CD14-positive monocyte (primary cell): ENCODE measurements around the gene TMEM248. TPM values are rescaled to one million over a fixed set of nuclear protein-coding genes. Genes with fewer than 3 reads are reported as not detected.

Experiments
- DNase-seq, 3 donors: peaks; one replicate each; pipeline ENCODE4 v3.0.0-alpha.2; 2011 to 2022
- H2AFZ ChIP-seq: 2 replicates; pipeline ENCODE4 v1.6.0; 2012; ENCODE audit warnings: mild to moderate bottlenecking, low read depth, low read length, inconsistent platforms; ENCODE audit not compliant: insufficient read depth, poor library complexity, severe bottlenecking
- H3K27ac ChIP-seq, 2 donors: 1 replicate in 1 of 2; 2 replicates in 1 of 2; pipeline ENCODE4 v1.5.1; 2012 to 2013; ENCODE audit warnings: low read length in 2 of 2, control low read depth in 1 of 2, inconsistent platforms in 1 of 2, low read depth in 1 of 2, mild to moderate bottlenecking in 1 of 2
- H3K27me3 ChIP-seq, 2 donors: one replicate each; pipeline versions ENCODE4 v1.6.0 to v1.6.1; 2011 to 2013; ENCODE audit warnings: low read length in 2 of 2; ENCODE audit not compliant: control insufficient read depth in 2 of 2, insufficient read depth in 2 of 2
- H3K36me3 ChIP-seq, 2 donors: replicated peaks in 1 of 2; 1 replicate in 1 of 2; 2 replicates in 1 of 2; pipeline versions ENCODE4 v1.5.1 to v1.6.1; 2012 to 2013; ENCODE audit warnings: low read length in 2 of 2, control low read depth in 1 of 2, inconsistent platforms in 1 of 2, mild to moderate bottlenecking in 1 of 2; ENCODE audit not compliant: insufficient read depth in 2 of 2, control insufficient read depth in 1 of 2
- H3K4me1 ChIP-seq, 2 donors: 1 replicate in 1 of 2; 2 replicates in 1 of 2; pipeline versions ENCODE4 v1.5.1 to v1.6.1; 2012 to 2013; ENCODE audit warnings: low read length in 2 of 2, control low read depth in 1 of 2, inconsistent platforms in 1 of 2, mild to moderate bottlenecking in 1 of 2, moderate library complexity in 1 of 2; ENCODE audit not compliant: insufficient read depth in 2 of 2, control insufficient read depth in 1 of 2
- H3K4me2 ChIP-seq: replicated peaks from 2 replicates; pipeline ENCODE3; 2012; ENCODE audit warnings: low read length, moderate library complexity, mild to moderate bottlenecking; ENCODE audit not compliant: poor library complexity, severe bottlenecking; ENCODE audit errors: extremely low read depth
- H3K4me3 ChIP-seq, 3 experiments: fragments of 200-600 bp in 1 of 3; sonication (generic) in 1 of 3; replicated peaks in 1 of 3; 1 replicate in 2 of 3; 2 replicates in 1 of 3; pipeline ENCODE4 v1.5.1; 2011 to 2013; ENCODE audit warnings: low read length in 3 of 3, mild to moderate bottlenecking in 3 of 3, control low read depth in 2 of 3, low read depth in 2 of 3, inconsistent platforms in 1 of 3, moderate library complexity in 1 of 3
- H3K79me2 ChIP-seq: 2 replicates; pipeline ENCODE4 v1.6.0; 2012; ENCODE audit warnings: mild to moderate bottlenecking, control low read depth, inconsistent platforms, low read length, moderate library complexity; ENCODE audit not compliant: insufficient read depth
- H3K9ac ChIP-seq: 2 replicates; pipeline ENCODE4 v1.6.0; 2017; ENCODE audit warnings: low read length, mild to moderate bottlenecking; ENCODE audit not compliant: insufficient read depth, poor library complexity, severe bottlenecking
- H3K9me3 ChIP-seq, 2 donors: replicated peaks in 1 of 2; 1 replicate in 1 of 2; 2 replicates in 1 of 2; pipeline versions ENCODE4 v1.5.1 to v1.6.1; 2012 to 2013; ENCODE audit warnings: low read length in 2 of 2, control low read depth in 1 of 2; ENCODE audit not compliant: control insufficient read depth in 1 of 2, insufficient read depth in 1 of 2
- H4K20me1 ChIP-seq: 2 replicates; pipeline ENCODE4 v1.6.0; 2012; ENCODE audit warnings: mild to moderate bottlenecking, low read length, control low read depth, moderate library complexity; ENCODE audit not compliant: insufficient read depth
- H3K27ac Mint-ChIP-seq, 7 donors: one replicate each; pipeline ENCODE4 v1.8.0; 2020; ENCODE audit warnings: mild to moderate bottlenecking in 7 of 7, mixed read lengths in 7 of 7, moderate library complexity in 6 of 7, inconsistent platforms in 2 of 7
- H3K27me3 Mint-ChIP-seq, 3 donors: one replicate each; pipeline ENCODE4 v1.8.0; 2021 to 2022; ENCODE audit warnings: low read depth in 3 of 3, mild to moderate bottlenecking in 3 of 3, mixed read lengths in 3 of 3, moderate library complexity in 3 of 3, inconsistent platforms in 1 of 3
- H3K36me3 Mint-ChIP-seq, 2 donors: one replicate each; pipeline ENCODE4 v1.8.0; 2020; ENCODE audit warnings: mixed read lengths in 2 of 2, inconsistent platforms in 1 of 2, mild to moderate bottlenecking in 1 of 2
- H3K4me1 Mint-ChIP-seq: one replicate; pipeline ENCODE4 v1.8.0; 2020; ENCODE audit warnings: mild to moderate bottlenecking, mixed read lengths
- H3K4me3 Mint-ChIP-seq, 2 donors: one replicate each; pipeline ENCODE4 v1.8.0; 2020; ENCODE audit warnings: mild to moderate bottlenecking in 2 of 2, mixed read lengths in 2 of 2, moderate library complexity in 1 of 2
- H3K9me3 Mint-ChIP-seq, 7 donors: one replicate each; pipeline ENCODE4 v1.8.0; 2020 to 2022; ENCODE audit warnings: mixed read lengths in 7 of 7, mild to moderate bottlenecking in 6 of 7, moderate library complexity in 6 of 7, inconsistent platforms in 2 of 7
- CTCF ChIP-seq: fragments of 200-600 bp; IDR thresholded peaks from one replicate; pipeline ENCODE4 v1.8.0; 2022; ENCODE audit warnings: antibody characterized with exemption, mild to moderate bottlenecking
- WGBS: methylation state at CpG from one replicate; pipeline ENCODE4 v1.1.5; 2013; ENCODE audit warnings: missing lambda C conversion rate; ENCODE audit not compliant: insufficient coverage; 5-methylcytosine and 5-hydroxymethylcytosine counted together
- intact Hi-C, 2 donors: fragments of 100-400 bp; cut with micrococcal nuclease; formaldehyde crosslinking; loops; one replicate each; pipeline versions ENCODE4 v1.15.0 to v1.15.1; 2023
- polyA plus RNA-seq, 3 donors: library from polyadenylated mRNA; depleted of rRNA in 1 of 3; unstranded in 2 of 3; stranded (reverse) in 1 of 3; fragments of 300-500 nt in 2 of 3; fragments of >200 nt in 1 of 3; fragmentation: Illumina TruSeq in 2 of 3; gene quantifications; 1 replicate in 2 of 3; 2 replicates in 1 of 3; pipeline ENCODE4 v1.2.3, GENCODE V29; 2012 to 2021

Gene TMEM248
- polyA plus RNA-seq, 3 donors: 67.5 to 82.3 (median 78.3) TPM

DNA sequence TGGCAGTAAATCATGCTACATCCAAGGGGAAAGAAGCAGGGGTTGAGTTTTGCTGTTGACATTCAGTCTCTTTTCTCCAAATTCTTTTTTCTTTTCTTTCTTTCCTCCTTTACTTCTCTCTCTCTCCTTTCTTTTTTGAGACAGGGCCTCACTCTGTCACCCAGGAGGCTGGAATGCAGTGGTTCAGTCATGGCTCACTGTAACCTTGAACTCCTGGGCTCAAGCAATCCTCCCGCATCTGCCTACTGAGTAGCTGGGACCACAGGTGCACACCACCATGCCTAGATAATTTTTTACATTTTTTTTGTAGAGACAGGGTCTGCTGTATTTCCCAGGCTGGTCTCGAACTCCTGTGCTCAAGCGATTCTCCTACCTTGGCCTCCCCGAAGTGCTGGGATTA is 39.2 kb downstream of the TMEM248 start:
- Histone ChIP-seq H3K9me3 (no peaks in the 10 kb centered on the region), H3K4me1 (no peaks in the 10 kb centered on the region), H3K4me2 (no peak overlapping the region), H2AFZ (no peak overlapping the region), H3K79me2 (no peaks in the 10 kb centered on the region), H3K36me3 (peaks cover 45 to 52% of the 10 kb centered on the region in 2 donors), H3K27ac (no peak overlapping the region), H3K27me3 (no peaks in the 10 kb centered on the region), H3K9ac (no peak overlapping the region), H4K20me1 (no peaks in the 10 kb centered on the region), H3K4me3 (no peak overlapping the region)
- Mint-ChIP-seq H3K9me3 (peaks cover 0 to 6% (median 0%) of the 10 kb centered on the region in 7 donors), H3K4me3 (no peak overlapping the region), H3K27ac (peak overlapping the region in 4 of 7 donors; percentile 25 to 87 (median 33)), H3K4me1 (no peaks in the 10 kb centered on the region), H3K27me3 (peaks cover 0 to 2% (median 0%) of the 10 kb centered on the region in 3 donors), H3K36me3 (peaks cover 45 to 57% of the 10 kb centered on the region in 2 donors)
- intact Hi-C loops: no loop called here
- DNase-seq: no peak
- 100% methylated on average over 3 of the region's 4 CpGs for WGBS
- no peak for TF ChIP-seq CTCF

DNA sequence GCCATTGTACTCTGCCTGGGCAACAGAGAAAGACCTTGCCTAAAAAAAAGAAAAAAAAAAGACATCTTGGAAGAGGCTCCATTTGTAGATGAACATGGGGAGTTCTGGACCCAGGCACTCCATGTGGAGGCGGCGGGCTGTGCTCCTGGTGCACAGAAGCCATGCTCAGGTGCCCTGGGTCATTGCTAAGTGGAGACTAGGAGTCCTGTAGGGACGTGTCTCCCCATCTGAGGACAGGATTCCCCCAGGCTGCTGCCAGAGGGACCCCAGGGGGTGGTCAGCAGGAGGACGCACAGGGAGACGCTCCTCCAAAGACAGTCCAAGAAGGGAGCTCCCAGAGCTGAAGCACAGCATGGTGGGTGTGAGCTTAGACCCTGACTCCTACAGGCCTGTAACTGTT is 40.1 kb downstream of the TMEM248 start:
- no peaks in the 10 kb centered on the region for H3K27me3 ChIP-seq
- peaks cover 0 to 6% (median 0%) of the 10 kb centered on the region in 7 donors for H3K9me3 Mint-ChIP-seq
- 100% methylated on average over 5 of the region's 5 CpGs for WGBS

More for the DNA sequence above, 40.1 kb downstream of the TMEM248 start:
- Histone ChIP-seq H3K9ac (no peak overlapping the region), H4K20me1 (no peaks in the 10 kb centered on the region), H3K27ac (no peak overlapping the region), H3K4me1 (no peaks in the 10 kb centered on the region), H3K4me3 (no peak overlapping the region), H3K36me3 (peaks cover 36 to 43% of the 10 kb centered on the region in 2 donors), H2AFZ (no peak overlapping the region), H3K4me2 (no peak overlapping the region), H3K79me2 (no peaks in the 10 kb centered on the region), H3K9me3 (no peaks in the 10 kb centered on the region)
- no peak for DNase-seq
- intact Hi-C loops: no loop called here
- TF ChIP-seq CTCF: no peak
- Mint-ChIP-seq H3K4me1 (no peaks in the 10 kb centered on the region), H3K27ac (no peak overlapping the region), H3K27me3 (peaks cover 0 to 2% (median 2%) of the 10 kb centered on the region in 3 donors), H3K36me3 (peaks cover 37 to 48% of the 10 kb centered on the region in 2 donors), H3K4me3 (no peak overlapping the region)
